Neural cell (in vitro differentiated cells): Measurements from ENCODE around the gene APBA1. TPM values are rescaled to one million over a fixed set of nuclear protein-coding genes. Genes with fewer than 3 reads are reported as not detected.
"Not testable (repeated sequence)": the region's sequence is repeated elsewhere in the genome, so short reads cannot be mapped to it uniquely, and the experiment has no call there.

Experiments used
- H2AFZ ChIP-seq: fragments of 200-600, 300-800 bp; sonication (generic), shearing (Covaris generic); 2 replicates; pipeline ENCODE4 v1.6.0; 2014; ENCODE audit warnings: low read depth, mild to moderate bottlenecking, antibody characterized with exemption, low read length, moderate library complexity
- H3F3A ChIP-seq: fragments of 200-600 bp; shearing (Covaris generic); 2 replicates; pipeline ENCODE4 v1.6.1; 2016; ENCODE audit warnings: mild to moderate bottlenecking, moderate library complexity, mixed read lengths, antibody characterized with exemption, low read length; ENCODE audit not compliant: insufficient read depth, poor library complexity, severe bottlenecking
- H3K27ac ChIP-seq: fragments of 200-600, 300-800 bp; sonication (generic), shearing (Covaris generic); 2 replicates; pipeline ENCODE4 v1.5.1; 2014; ENCODE audit warnings: mild to moderate bottlenecking, low read length, moderate library complexity
- H3K27me3 ChIP-seq: fragments of 300-800, 200-600 bp; sonication (generic), shearing (Covaris generic); 2 replicates; pipeline ENCODE4 v1.6.0; 2014; ENCODE audit warnings: mild to moderate bottlenecking, low read depth, low read length, moderate library complexity; ENCODE audit not compliant: insufficient read depth
- H3K36me3 ChIP-seq: fragments of 300-800, 200-600 bp; sonication (generic), shearing (Covaris generic); 2 replicates; pipeline ENCODE4 v1.5.1; 2014; ENCODE audit warnings: mild to moderate bottlenecking, antibody characterized with exemption, low read length, moderate library complexity; ENCODE audit not compliant: insufficient read depth
- H3K4me2 ChIP-seq: fragments of 300-800, 200-600 bp; sonication (generic), shearing (Covaris generic); 2 replicates; pipeline ENCODE4 v1.6.0; 2014; ENCODE audit warnings: mild to moderate bottlenecking, low read length
- H3K4me3 ChIP-seq: fragments of 300-800, 200-600 bp; sonication (generic), shearing (Covaris generic); 2 replicates; pipeline ENCODE4 v1.5.1; 2014; ENCODE audit warnings: mild to moderate bottlenecking, low read length, moderate library complexity
- H3K79me2 ChIP-seq: fragments of 200-600 bp; shearing (Covaris generic); replicated peaks from 2 replicates; pipeline ENCODE4 v1.6.0; 2014; ENCODE audit warnings: mild to moderate bottlenecking, low read length, moderate library complexity; ENCODE audit not compliant: insufficient read depth
- H3K9ac ChIP-seq: fragments of 300-800, 200-600 bp; sonication (generic), shearing (Covaris generic); 2 replicates; pipeline ENCODE4 v1.6.1; 2016; ENCODE audit warnings: mild to moderate bottlenecking, low read length, mixed read lengths
- H3K9me2 ChIP-seq: fragments of 200-600 bp; shearing (Covaris generic); 2 replicates; pipeline ENCODE4 v1.6.1; 2016; ENCODE audit warnings: mild to moderate bottlenecking, low read length, mixed read lengths; ENCODE audit not compliant: insufficient read depth
- H3K9me3 ChIP-seq: fragments of 200-600, 300-800 bp; sonication (generic), shearing (Covaris generic); 2 replicates; pipeline ENCODE4 v1.6.1; 2016; ENCODE audit warnings: mild to moderate bottlenecking, mixed run types, low read length, moderate library complexity, mixed read lengths
- H4K20me1 ChIP-seq: fragments of 200-600 bp; shearing (Covaris generic); 2 replicates; pipeline ENCODE4 v1.6.1; 2016; ENCODE audit warnings: mild to moderate bottlenecking, mixed run types; ENCODE audit not compliant: insufficient read depth
- EP300 ChIP-seq: fragments of 450-650 bp; conservative IDR thresholded peaks from 2 replicates; pipeline ENCODE4 v1.6.1; 2014; ENCODE audit warnings: antibody characterized with exemption, mild to moderate bottlenecking, moderate library complexity; ENCODE audit not compliant: poor library complexity, severe bottlenecking
- EZH2 ChIP-seq: fragments of 200-600, 300-800 bp; shearing (Covaris generic), sonication (generic); IDR thresholded peaks from 2 replicates; pipeline ENCODE4 v1.6.1; 2014; ENCODE audit warnings: antibody characterized with exemption, low read length, borderline replicate concordance, mild to moderate bottlenecking; ENCODE audit not compliant: insufficient read depth, poor library complexity, severe bottlenecking
- MXI1 ChIP-seq: fragments of 450-650 bp; conservative IDR thresholded peaks from 2 replicates; pipeline ENCODE4 v1.6.1; 2014; ENCODE audit warnings: antibody characterized with exemption, mild to moderate bottlenecking; ENCODE audit not compliant: poor library complexity, severe bottlenecking
- POLR2AphosphoS5 ChIP-seq: IDR thresholded peaks from 2 replicates; pipeline ENCODE4 v1.6.1; 2012
- RAD21 ChIP-seq: fragments of 450-650 bp; conservative IDR thresholded peaks from 2 replicates; pipeline ENCODE4 v1.6.1; 2014; ENCODE audit warnings: antibody characterized with exemption, mild to moderate bottlenecking, moderate library complexity
- SMC3 ChIP-seq: fragments of 450-650 bp; conservative IDR thresholded peaks from 2 replicates; pipeline ENCODE4 v1.6.1; 2014; ENCODE audit warnings: antibody characterized with exemption, mild to moderate bottlenecking, moderate library complexity; ENCODE audit not compliant: poor library complexity
- TAF1 ChIP-seq: IDR thresholded peaks from 2 replicates; pipeline ENCODE4 v1.6.1; 2012; ENCODE audit warnings: low read depth
- polyA plus RNA-seq: library from polyadenylated mRNA; depleted of rRNA; stranded (reverse); fragments of >200 nt; gene quantifications from 2 replicates; pipeline ENCODE4 v1.2.3, GENCODE V29; 2014
- TF ChIP-seq, protein P1 (sequence below): fragments of 450-650 bp; IDR thresholded peaks from 2 replicates; pipeline ENCODE4 v1.5.1; 2014; ENCODE audit warnings: antibody characterized with exemption, mild to moderate bottlenecking, moderate library complexity; ENCODE audit not compliant: poor library complexity, severe bottlenecking
- TF ChIP-seq, protein P2 (sequence below): IDR thresholded peaks from 2 replicates; pipeline ENCODE4 v1.6.1; 2012; ENCODE audit warnings: borderline replicate concordance

The APBA1 gene
- polyA plus RNA-seq, 1 donor from 2014 or later: 10.9 TPM

DNA sequence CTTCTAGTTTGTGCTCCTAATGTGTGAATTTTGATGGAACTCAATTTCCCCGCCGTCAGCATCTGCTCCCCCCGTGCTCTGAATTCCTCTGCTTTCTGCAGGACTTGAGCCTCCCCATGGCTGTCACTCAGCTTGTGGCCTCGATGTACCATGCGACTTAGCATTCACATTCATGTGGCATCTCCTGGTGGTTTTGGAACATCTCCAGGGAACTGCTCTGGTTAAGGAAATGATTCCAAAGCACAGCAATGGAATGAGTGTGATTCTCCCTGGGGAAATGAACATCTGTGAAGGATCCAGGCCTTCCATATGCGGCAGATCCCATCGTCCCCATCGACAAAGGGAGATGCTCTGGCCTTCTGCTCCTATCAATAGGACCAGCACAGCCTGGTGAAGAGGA, 228.2 kb downstream of the APBA1 start:
- no peaks in the 10 kb centered on the region for H3F3A ChIP-seq
- H3K9me2 ChIP-seq: no peaks in the 10 kb centered on the region
- no peak overlapping the region for H3K4me2 ChIP-seq
- H3K36me3 ChIP-seq: peaks cover 24% of the 10 kb centered on the region
- no peak overlapping the region for H3K4me3 ChIP-seq
- H3K9me3 ChIP-seq: peaks cover 3% of the 10 kb centered on the region
- TF ChIP-seq EZH2: no peak
- TF ChIP-seq SMC3: no peak
- no peak for TF ChIP-seq TAF1
- TF ChIP-seq POLR2AphosphoS5: no peak
- TF ChIP-seq RAD21: no peak
- no peak overlapping the region for H2AFZ ChIP-seq
- no peaks in the 10 kb centered on the region for H3K27me3 ChIP-seq
- no peak overlapping the region for H3K27ac ChIP-seq
- H3K79me2 ChIP-seq: no peaks in the 10 kb centered on the region
- no peak overlapping the region for H3K9ac ChIP-seq
- no peaks in the 10 kb centered on the region for H4K20me1 ChIP-seq

DNA sequence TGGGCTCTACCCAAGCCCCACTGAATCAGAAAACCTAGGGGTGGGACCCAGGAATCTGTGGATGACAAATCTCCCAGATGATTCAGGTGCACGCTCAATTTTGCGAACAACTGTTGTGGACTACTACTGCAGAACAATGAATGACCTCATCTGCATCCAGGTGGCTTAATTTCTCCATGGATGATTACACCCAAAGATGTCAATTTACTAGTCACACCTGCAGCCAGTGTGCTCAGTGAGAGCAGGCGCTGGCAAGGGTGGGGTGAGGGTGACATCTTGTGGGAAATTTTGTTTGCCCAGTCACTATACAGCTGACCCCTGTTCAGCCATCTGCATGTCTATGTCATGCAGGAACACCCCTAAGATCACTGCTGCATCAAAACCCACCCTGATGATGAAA, 229.0 kb downstream of the APBA1 start:
- Histone ChIP-seq H3K36me3 (peaks cover 24% of the 10 kb centered on the region), H3K9me2 (no peaks in the 10 kb centered on the region), H3K9ac (no peak overlapping the region), H3K27me3 (no peaks in the 10 kb centered on the region), H3F3A (no peaks in the 10 kb centered on the region), H3K4me3 (no peak overlapping the region), H4K20me1 (no peaks in the 10 kb centered on the region), H3K79me2 (no peaks in the 10 kb centered on the region), H3K27ac (no peak overlapping the region), H2AFZ (no peak overlapping the region), H3K9me3 (peaks cover 3% of the 10 kb centered on the region), H3K4me2 (no peak overlapping the region)
- TF ChIP-seq EP300: no peak
- no peak for TF ChIP-seq SMC3
- TF ChIP-seq EZH2: no peak
- TF ChIP-seq, protein P1, sequence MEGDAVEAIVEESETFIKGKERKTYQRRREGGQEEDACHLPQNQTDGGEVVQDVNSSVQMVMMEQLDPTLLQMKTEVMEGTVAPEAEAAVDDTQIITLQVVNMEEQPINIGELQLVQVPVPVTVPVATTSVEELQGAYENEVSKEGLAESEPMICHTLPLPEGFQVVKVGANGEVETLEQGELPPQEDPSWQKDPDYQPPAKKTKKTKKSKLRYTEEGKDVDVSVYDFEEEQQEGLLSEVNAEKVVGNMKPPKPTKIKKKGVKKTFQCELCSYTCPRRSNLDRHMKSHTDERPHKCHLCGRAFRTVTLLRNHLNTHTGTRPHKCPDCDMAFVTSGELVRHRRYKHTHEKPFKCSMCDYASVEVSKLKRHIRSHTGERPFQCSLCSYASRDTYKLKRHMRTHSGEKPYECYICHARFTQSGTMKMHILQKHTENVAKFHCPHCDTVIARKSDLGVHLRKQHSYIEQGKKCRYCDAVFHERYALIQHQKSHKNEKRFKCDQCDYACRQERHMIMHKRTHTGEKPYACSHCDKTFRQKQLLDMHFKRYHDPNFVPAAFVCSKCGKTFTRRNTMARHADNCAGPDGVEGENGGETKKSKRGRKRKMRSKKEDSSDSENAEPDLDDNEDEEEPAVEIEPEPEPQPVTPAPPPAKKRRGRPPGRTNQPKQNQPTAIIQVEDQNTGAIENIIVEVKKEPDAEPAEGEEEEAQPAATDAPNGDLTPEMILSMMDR: no peak
- no peak for TF ChIP-seq RAD21
- no peak for TF ChIP-seq POLR2AphosphoS5
- TF ChIP-seq MXI1: no peak
- no peak for TF ChIP-seq TAF1
- TF ChIP-seq, protein P2, sequence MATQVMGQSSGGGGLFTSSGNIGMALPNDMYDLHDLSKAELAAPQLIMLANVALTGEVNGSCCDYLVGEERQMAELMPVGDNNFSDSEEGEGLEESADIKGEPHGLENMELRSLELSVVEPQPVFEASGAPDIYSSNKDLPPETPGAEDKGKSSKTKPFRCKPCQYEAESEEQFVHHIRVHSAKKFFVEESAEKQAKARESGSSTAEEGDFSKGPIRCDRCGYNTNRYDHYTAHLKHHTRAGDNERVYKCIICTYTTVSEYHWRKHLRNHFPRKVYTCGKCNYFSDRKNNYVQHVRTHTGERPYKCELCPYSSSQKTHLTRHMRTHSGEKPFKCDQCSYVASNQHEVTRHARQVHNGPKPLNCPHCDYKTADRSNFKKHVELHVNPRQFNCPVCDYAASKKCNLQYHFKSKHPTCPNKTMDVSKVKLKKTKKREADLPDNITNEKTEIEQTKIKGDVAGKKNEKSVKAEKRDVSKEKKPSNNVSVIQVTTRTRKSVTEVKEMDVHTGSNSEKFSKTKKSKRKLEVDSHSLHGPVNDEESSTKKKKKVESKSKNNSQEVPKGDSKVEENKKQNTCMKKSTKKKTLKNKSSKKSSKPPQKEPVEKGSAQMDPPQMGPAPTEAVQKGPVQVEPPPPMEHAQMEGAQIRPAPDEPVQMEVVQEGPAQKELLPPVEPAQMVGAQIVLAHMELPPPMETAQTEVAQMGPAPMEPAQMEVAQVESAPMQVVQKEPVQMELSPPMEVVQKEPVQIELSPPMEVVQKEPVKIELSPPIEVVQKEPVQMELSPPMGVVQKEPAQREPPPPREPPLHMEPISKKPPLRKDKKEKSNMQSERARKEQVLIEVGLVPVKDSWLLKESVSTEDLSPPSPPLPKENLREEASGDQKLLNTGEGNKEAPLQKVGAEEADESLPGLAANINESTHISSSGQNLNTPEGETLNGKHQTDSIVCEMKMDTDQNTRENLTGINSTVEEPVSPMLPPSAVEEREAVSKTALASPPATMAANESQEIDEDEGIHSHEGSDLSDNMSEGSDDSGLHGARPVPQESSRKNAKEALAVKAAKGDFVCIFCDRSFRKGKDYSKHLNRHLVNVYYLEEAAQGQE: no peak

DNA sequence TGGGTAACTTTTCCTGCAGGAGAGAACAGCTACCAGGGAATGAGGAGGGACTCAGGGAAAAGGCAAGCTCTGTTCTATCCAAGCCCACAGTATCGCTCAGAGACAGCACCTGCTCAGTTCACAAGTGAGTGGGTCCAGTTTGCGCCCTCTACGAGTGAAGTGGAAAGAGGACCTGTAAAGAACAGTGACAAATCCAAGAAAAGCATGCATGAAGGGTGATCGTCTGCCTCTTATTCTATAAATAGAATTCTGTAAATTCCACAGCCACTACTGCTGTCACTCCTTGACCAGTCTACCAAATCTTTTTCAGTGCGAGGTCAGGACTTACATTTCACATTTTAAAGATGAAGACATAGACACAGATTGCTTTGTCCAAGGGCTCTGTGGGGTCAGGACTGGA, 229.7 kb downstream of the APBA1 start:
- Histone ChIP-seq H4K20me1 (no peaks in the 10 kb centered on the region), H3K27ac (no peak overlapping the region), H3K4me2 (no peak overlapping the region), H3K27me3 (no peaks in the 10 kb centered on the region), H3K79me2 (no peaks in the 10 kb centered on the region), H3F3A (no peaks in the 10 kb centered on the region), H3K9me3 (peaks cover 3% of the 10 kb centered on the region), H3K36me3 (peaks cover 24% of the 10 kb centered on the region), H2AFZ (no peak overlapping the region), H3K9ac (no peak overlapping the region), H3K4me3 (no peak overlapping the region), H3K9me2 (no peaks in the 10 kb centered on the region)
- TF ChIP-seq EP300 (no peak), RAD21 (no peak), MXI1 (no peak)

DNA sequence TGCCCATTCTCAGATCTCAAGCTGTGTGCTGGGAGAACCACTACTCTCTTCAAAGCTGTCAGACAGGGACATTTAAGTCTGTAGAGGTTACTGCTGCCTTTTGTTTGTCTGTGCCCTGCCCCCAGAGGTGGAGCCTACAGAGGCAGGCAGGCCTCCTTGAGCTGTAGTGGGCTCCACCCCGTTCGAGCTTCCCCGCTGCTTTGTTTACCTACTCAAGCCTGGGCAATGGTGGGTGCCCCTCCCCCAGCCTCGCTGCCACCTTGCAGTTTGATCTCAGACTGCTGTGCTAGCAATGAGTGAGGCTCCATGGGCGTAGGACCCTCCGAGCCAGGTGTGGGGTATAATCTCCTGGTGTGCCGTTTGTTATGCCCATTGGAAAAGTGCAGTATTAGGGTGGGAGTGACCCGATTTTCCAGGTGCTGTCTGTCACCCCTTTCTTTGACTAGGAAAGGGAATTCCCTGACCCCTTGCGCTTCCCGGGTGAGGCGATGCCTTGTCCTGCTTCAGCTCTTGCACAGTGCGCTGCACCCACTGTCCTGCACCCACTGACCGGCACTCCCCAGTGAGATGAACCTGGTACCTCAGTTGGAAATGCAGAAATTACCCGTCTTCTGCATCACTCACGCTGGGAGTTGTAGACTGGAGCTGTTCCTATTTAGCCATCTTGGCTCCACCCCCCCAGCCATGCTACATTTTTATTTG, 231.8 kb downstream of the APBA1 start:
- not testable (repeated sequence) for H3K27ac ChIP-seq, H2AFZ ChIP-seq

DNA sequence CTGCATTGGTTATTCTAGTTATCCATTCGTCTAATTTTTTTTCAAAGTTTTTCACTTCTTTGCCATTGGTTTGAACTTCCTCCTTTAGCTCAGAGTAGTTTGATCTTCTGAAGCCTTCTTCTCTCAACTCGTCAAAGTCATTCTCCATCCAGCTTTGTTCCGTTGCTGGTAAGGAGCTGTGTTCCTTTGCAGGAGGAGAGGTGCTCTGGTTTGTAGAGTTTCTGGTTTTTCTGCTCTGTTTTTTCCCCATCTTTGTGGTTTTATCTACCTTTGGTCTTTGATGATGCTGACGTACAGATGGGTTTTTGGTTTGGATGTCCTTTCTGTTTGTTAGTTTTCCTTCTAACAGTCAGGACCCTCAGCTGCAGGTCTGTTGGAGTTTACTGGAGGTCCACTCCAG, 232.5 kb downstream of the APBA1 start:
- not testable (repeated sequence) for H4K20me1 ChIP-seq, H3K79me2 ChIP-seq, H3K9me2 ChIP-seq, H3K4me2 ChIP-seq, H3F3A ChIP-seq, H2AFZ ChIP-seq, H3K9me3 ChIP-seq, H3K9ac ChIP-seq, H3K27me3 ChIP-seq, H3K4me3 ChIP-seq, H3K27ac ChIP-seq
- H3K36me3 ChIP-seq: peaks cover 14% of the 10 kb centered on the region

More for the DNA sequence above, 231.8 kb downstream of the APBA1 start:
- not testable (repeated sequence) for H4K20me1 ChIP-seq, H3K4me3 ChIP-seq, H3K4me2 ChIP-seq, H3K27me3 ChIP-seq, H3K9me2 ChIP-seq, H3K9me3 ChIP-seq, H3K79me2 ChIP-seq, H3F3A ChIP-seq, H3K9ac ChIP-seq
- H3K36me3 ChIP-seq: peaks cover 15% of the 10 kb centered on the region
